HEK293T (cell line): ENCODE results near the gene WWOX.

ENCODE experiments used
- CTCF ChIA-PET: fragments of 350-600 bp; formaldehyde crosslinking; extraction: SDS; loops from one replicate; lab custom pipeline; 2021; ENCODE audit warnings: antibody characterized with exemption, inconsistent platforms; lab: Yijun Ruan, JAX
- POLR2A ChIA-PET: fragments of 350-600 bp; formaldehyde crosslinking; extraction: SDS; loops from one replicate; lab custom pipeline; 2020; ENCODE audit warnings: antibody characterized with exemption, inconsistent platforms; lab: Yijun Ruan, JAX
- DNase-seq: peaks from one replicate; pipeline ENCODE4 v3.0.0; 2012; ENCODE audit warnings: mixed read lengths; ENCODE audit errors: extremely low spot score
- ARNT ChIP-seq: fragments of 450-650 bp; IDR thresholded peaks from 2 replicates; pipeline ENCODE4 v1.6.1; 2017; ENCODE audit warnings: mild to moderate bottlenecking
- BHLHE40 ChIP-seq: fragments of 450-650 bp; IDR thresholded peaks from 2 replicates; pipeline ENCODE4 v1.6.1; 2016; ENCODE audit warnings: mild to moderate bottlenecking, moderate library complexity, borderline replicate concordance
- CTBP1 ChIP-seq: fragments of 450-650 bp; IDR thresholded peaks from 2 replicates; pipeline ENCODE4 v1.6.1; 2016; ENCODE audit warnings: borderline replicate concordance
- ELF4 ChIP-seq: fragments of 450-650 bp; IDR thresholded peaks from 2 replicates; pipeline ENCODE4 v1.6.1; 2017; ENCODE audit warnings: antibody characterized with exemption
- FOXA1 ChIP-seq: fragments of 450-650 bp; IDR thresholded peaks from 2 replicates; pipeline ENCODE4 v1.6.1; 2016; ENCODE audit warnings: mild to moderate bottlenecking
- FOXK2 ChIP-seq: fragments of 450-650 bp; IDR thresholded peaks from 2 replicates; pipeline ENCODE4 v1.6.1; 2016; ENCODE audit warnings: mild to moderate bottlenecking
- FOXM1 ChIP-seq: fragments of 450-650 bp; IDR thresholded peaks from 2 replicates; pipeline ENCODE4 v1.6.1; 2017; ENCODE audit warnings: mild to moderate bottlenecking, borderline replicate concordance
- HDGF ChIP-seq: fragments of 450-650 bp; IDR thresholded peaks from 2 replicates; pipeline ENCODE4 v1.6.1; 2017; ENCODE audit warnings: antibody characterized with exemption, borderline replicate concordance
- L3MBTL2 ChIP-seq: fragments of 450-650 bp; conservative IDR thresholded peaks from 2 replicates; pipeline ENCODE4 v1.6.1; 2016; ENCODE audit warnings: mild to moderate bottlenecking
- LEF1 ChIP-seq: fragments of 450-650 bp; IDR thresholded peaks from 2 replicates; pipeline ENCODE4 v1.6.1; 2017; ENCODE audit warnings: mild to moderate bottlenecking, borderline replicate concordance
- NFRKB ChIP-seq: fragments of 450-650 bp; IDR thresholded peaks from 2 replicates; pipeline ENCODE4 v1.6.1; 2016; ENCODE audit warnings: mild to moderate bottlenecking, moderate library complexity
- PKNOX1 ChIP-seq: fragments of 450-650 bp; IDR thresholded peaks from 2 replicates; pipeline ENCODE4 v1.6.1; 2016
- SP1 ChIP-seq: fragments of 450-650 bp; IDR thresholded peaks from 2 replicates; pipeline ENCODE4 v1.6.1; 2017
- SUZ12 ChIP-seq: fragments of 450-650 bp; IDR thresholded peaks from 2 replicates; pipeline ENCODE4 v1.6.1; 2016; ENCODE audit warnings: mild to moderate bottlenecking
- TARDBP ChIP-seq: fragments of 450-650 bp; IDR thresholded peaks from 2 replicates; pipeline ENCODE4 v1.6.1; 2016
- ZNF384 ChIP-seq: fragments of 450-650 bp; IDR thresholded peaks from 2 replicates; pipeline ENCODE4 v1.6.1; 2016

The WWOX gene

GRCh38 chr16:78298986-78299385 is 199.5 kb downstream of the WWOX start:
- no peak for DNase-seq
- ChIA-PET POLR2A (no interaction called here), CTCF (no interaction called here)
- TF ChIP-seq LEF1 = no peak
- no peak for TF ChIP-seq FOXK2
- no peak for TF ChIP-seq FOXA1
- TF ChIP-seq NFRKB = no peak
- TF ChIP-seq SP1 = no peak
- no peak for TF ChIP-seq BHLHE40
- TF ChIP-seq ELF4 = no peak
- TF ChIP-seq ZNF384 = no peak
- no peak for TF ChIP-seq ARNT
- no peak for TF ChIP-seq CTBP1
- no peak for TF ChIP-seq SUZ12
- TF ChIP-seq FOXM1 = no peak
- no peak for TF ChIP-seq TARDBP
- no peak for TF ChIP-seq PKNOX1
- no peak for TF ChIP-seq HDGF
- TF ChIP-seq L3MBTL2 = no peak

- DNase-seq = no peak
- ChIA-PET CTCF (interaction anchor here (0.5 to 0.6 kb wide), 2 partner anchors 152 to 178 kb away, joined by 4 read pairs; no protein-coding TSS in a partner anchor), POLR2A (no interaction called here)
- TF ChIP-seq TARDBP (no peak), HDGF (no peak), SUZ12 (no peak), ELF4 (no peak), CTBP1 (no peak), LEF1 (no peak), FOXA1 (no peak), BHLHE40 (no peak), L3MBTL2 (no peak), NFRKB (no peak), FOXM1 (no peak), PKNOX1 (no peak), ARNT (no peak), SP1 (no peak), FOXK2 (no peak), ZNF384 (no peak)
These were observed 201.0 kb downstream of the WWOX start for GRCh38 chr16:78300469-78300868.

- DNase-seq = no peak
- TF ChIP-seq ELF4 (no peak), PKNOX1 (no peak), LEF1 (no peak), BHLHE40 (no peak), SUZ12 (no peak), CTBP1 (no peak), ZNF384 (no peak), ARNT (no peak), FOXM1 (no peak), SP1 (no peak), HDGF (no peak), NFRKB (no peak)
- ChIA-PET CTCF (interaction anchor here (0.7 kb wide), 1 partner anchor 26 kb away, joined by 4 read pairs; no protein-coding TSS in a partner anchor), POLR2A (no interaction called here)
These were observed 204.5 kb downstream of the WWOX start for GRCh38 chr16:78303946-78304345.

GRCh38 chr16:78306361-78306760 is 206.9 kb downstream of the WWOX start:
- ChIA-PET CTCF (no interaction called here), POLR2A (no interaction called here)
- DNase-seq = no peak
- no peak for TF ChIP-seq BHLHE40
- no peak for TF ChIP-seq CTBP1

GRCh38 chr16:78307824-78308528 is 208.5 kb downstream of the WWOX start:
- POLR2A ChIA-PET = no interaction called here
- no peak for DNase-seq
- TF ChIP-seq ARNT = no peak
- TF ChIP-seq ELF4 = no peak
- CTCF ChIA-PET = no interaction called here

- no peak for DNase-seq
- CTCF ChIA-PET = no interaction called here
- POLR2A ChIA-PET = no interaction called here
- TF ChIP-seq ARNT (no peak), TARDBP (no peak), FOXA1 (no peak), FOXM1 (no peak), SP1 (no peak), HDGF (no peak), FOXK2 (no peak), L3MBTL2 (no peak), NFRKB (no peak), SUZ12 (no peak), ELF4 (no peak)
These were observed 210.3 kb downstream of the WWOX start for GRCh38 chr16:78309763-78310162.

- CTCF ChIA-PET = no interaction called here
- POLR2A ChIA-PET = no interaction called here
- DNase-seq = no peak
- TF ChIP-seq L3MBTL2 = no peak
- TF ChIP-seq ARNT = no peak
- TF ChIP-seq TARDBP = no peak
- no peak for TF ChIP-seq HDGF
- no peak for TF ChIP-seq ELF4
- TF ChIP-seq SP1 = no peak
- no peak for TF ChIP-seq LEF1
- no peak for TF ChIP-seq BHLHE40
- TF ChIP-seq PKNOX1 = no peak
- no peak for TF ChIP-seq NFRKB
- TF ChIP-seq SUZ12 = no peak
- TF ChIP-seq FOXA1 = no peak
These were observed 210.7 kb downstream of the WWOX start for GRCh38 chr16:78310196-78310595.
